Stimulated activated CD4-positive, alpha-beta T cell treated with anti-CD3 and anti-CD28 coated beads, Interleukin-15, amount 100 ng/mL, for 48 hours (primary cell): ENCODE measurements around the gene ASIC2.

Source experiments
- DNase-seq, 2 donors: peaks; one replicate each; pipeline ENCODE4 v3.0.0-alpha.2; 2020; ENCODE audit warnings: low read depth in 2 of 2

ASIC2 gene

GRCh38 chr17:33288954-33289353 is 4.1 kb downstream of the ASIC2 start:
- no peak for DNase-seq

- DNase-seq = no peak
These were observed 5.9 kb downstream of the ASIC2 start for GRCh38 chr17:33287096-33287725.

GRCh38 chr17:33285413-33285812 is 7.7 kb downstream of the ASIC2 start:
- no peak for DNase-seq

- no peak for DNase-seq
These were observed 9.1 kb downstream of the ASIC2 start for GRCh38 chr17:33284022-33284421.

GRCh38 chr17:33280162-33280943 is 12.7 kb downstream of the ASIC2 start:
- no peak for DNase-seq

- DNase-seq = no peak
These were observed 15.5 kb downstream of the ASIC2 start for GRCh38 chr17:33277436-33278100.

- DNase-seq = no peak
These were observed 19.2 kb downstream of the ASIC2 start for GRCh38 chr17:33273743-33274410.

GRCh38 chr17:33273271-33273670 is 19.8 kb downstream of the ASIC2 start:
- no peak for DNase-seq

GRCh38 chr17:33272438-33272837 is 20.7 kb downstream of the ASIC2 start:
- DNase-seq = no peak

GRCh38 chr17:33269337-33270060 is 23.6 kb downstream of the ASIC2 start:
- no peak for DNase-seq

GRCh38 chr17:33267851-33268548 is 25.1 kb downstream of the ASIC2 start:
- DNase-seq = no peak

- no peak for DNase-seq
These were observed 25.8 kb downstream of the ASIC2 start for GRCh38 chr17:33267271-33267790.

- no peak for DNase-seq
These were observed 26.5 kb downstream of the ASIC2 start for GRCh38 chr17:33266611-33267010.

GRCh38 chr17:33266116-33266515 is 27.0 kb downstream of the ASIC2 start:
- no peak for DNase-seq

- DNase-seq = no peak
These were observed 29.7 kb downstream of the ASIC2 start for GRCh38 chr17:33263396-33263795.

GRCh38 chr17:33262266-33263123 is 30.6 kb downstream of the ASIC2 start:
- no peak for DNase-seq

- no peak for DNase-seq
These were observed 31.3 kb downstream of the ASIC2 start for GRCh38 chr17:33261820-33262219.

- no peak for DNase-seq
These were observed 32.5 kb downstream of the ASIC2 start for GRCh38 chr17:33260638-33261037.

- DNase-seq = no peak
These were observed 34.8 kb downstream of the ASIC2 start for GRCh38 chr17:33258296-33258695.

GRCh38 chr17:33245183-33245582 is 47.9 kb downstream of the ASIC2 start:
- DNase-seq = no peak
